Bronchial epithelial cell (primary cell): Measurements from ENCODE around the gene KHDRBS2. TPM values are rescaled to one million over a fixed set of nuclear protein-coding genes. Genes with fewer than 3 reads are reported as not detected.

Experiments
- DNase-seq: peaks from one replicate; pipeline ENCODE4 v3.0.0-alpha.2; 2010; ENCODE audit warnings: low read depth
- FAIRE-seq: peaks from 2 replicates; lab custom pipeline; 2011; peaks lifted over from hg19 to GRCh38; lab: Jason Lieb, UNC
- H3K27me3 ChIP-seq: 2 replicates; pipeline ENCODE4 v1.5.1; 2011; ENCODE audit warnings: low read length; ENCODE audit not compliant: control insufficient read depth, insufficient read depth
- H3K36me3 ChIP-seq: 2 replicates; pipeline ENCODE4 v1.5.1; 2011; ENCODE audit warnings: low read length; ENCODE audit not compliant: control insufficient read depth, insufficient read depth
- H3K4me3 ChIP-seq: 2 replicates; pipeline ENCODE4 v1.5.1; 2011; ENCODE audit warnings: mild to moderate bottlenecking, low read depth, low read length, control low read depth
- CTCF ChIP-seq: IDR thresholded peaks from 2 replicates; pipeline ENCODE4 v1.5.1; 2011; ENCODE audit warnings: mild to moderate bottlenecking, moderate library complexity, low read length, control low read depth, inconsistent platforms; ENCODE audit not compliant: insufficient read depth, severe bottlenecking
- total RNA-seq: library from RNA; depleted of rRNA; stranded (reverse); fragments of >200 nt; gene quantifications from 2 replicates; pipeline ENCODE4 v1.2.1, GENCODE V29; 2014

Gene KHDRBS2
- total RNA-seq, 1 donor from 2014 or later = not detected

- Histone ChIP-seq H3K36me3 (no peaks in the 10 kb centered on the region), H3K27me3 (no peaks in the 10 kb centered on the region), H3K4me3 (no peak overlapping the region)
- FAIRE-seq = no peak
- no peak for TF ChIP-seq CTCF
- DNase-seq = no peak
Measured at GRCh38 chr6:61868507-61869080, 417.4 kb downstream of the KHDRBS2 start.

- no peak overlapping the region for H3K4me3 ChIP-seq
- no peak for TF ChIP-seq CTCF
- no peak for FAIRE-seq
- H3K27me3 ChIP-seq = no peaks in the 10 kb centered on the region
- no peak for DNase-seq
- H3K36me3 ChIP-seq = no peaks in the 10 kb centered on the region
Measured at GRCh38 chr6:61867635-61868034, 418.4 kb downstream of the KHDRBS2 start.

- no peaks in the 10 kb centered on the region for H3K36me3 ChIP-seq
- H3K4me3 ChIP-seq = no peak overlapping the region
- DNase-seq (no peak), FAIRE-seq (no peak)
- H3K27me3 ChIP-seq = no peaks in the 10 kb centered on the region
- TF ChIP-seq CTCF = no peak
Measured at GRCh38 chr6:61857541-61857940, 428.5 kb downstream of the KHDRBS2 start.

GRCh38 chr6:61841958-61842357, 444.1 kb downstream of the KHDRBS2 start:
- DNase-seq (no peak), FAIRE-seq (no peak)
- no peaks in the 10 kb centered on the region for H3K27me3 ChIP-seq
- no peaks in the 10 kb centered on the region for H3K36me3 ChIP-seq
- no peak for TF ChIP-seq CTCF
- no peak overlapping the region for H3K4me3 ChIP-seq

GRCh38 chr6:61835237-61835636, 450.8 kb downstream of the KHDRBS2 start:
- FAIRE-seq (no peak), DNase-seq (no peak)
- Histone ChIP-seq H3K36me3 (no peaks in the 10 kb centered on the region), H3K4me3 (no peak overlapping the region), H3K27me3 (no peaks in the 10 kb centered on the region)
- no peak for TF ChIP-seq CTCF

- DNase-seq = no peak
- Histone ChIP-seq H3K4me3 (no peak overlapping the region), H3K27me3 (no peaks in the 10 kb centered on the region), H3K36me3 (no peaks in the 10 kb centered on the region)
- no peak for TF ChIP-seq CTCF
- no peak for FAIRE-seq
Measured at GRCh38 chr6:61833176-61833755, 452.8 kb downstream of the KHDRBS2 start.
